NCI-H128 (cell line): ENCODE results near the gene MAU2.
"Not testable (repeated sequence)": the region's sequence is repeated elsewhere in the genome, so short reads cannot be mapped to it uniquely, and the experiment has no call there.

ENCODE experiments used
- DNase-seq: peaks from one replicate; lab custom pipeline; 2025; ENCODE audit not compliant: unreplicated experiment; lab: John Stamatoyannopoulos, UW

MAU2 gene

GRCh38 chr19:19381007-19381926 is 60.6 kb downstream of the MAU2 start:
- DNase-seq: no peak

- no peak for DNase-seq
These were observed 61.5 kb downstream of the MAU2 start for GRCh38 chr19:19382118-19382517.

GRCh38 chr19:19384486-19384885 is 63.9 kb downstream of the MAU2 start:
- DNase-seq: no peak

- peak; percentile 98 for DNase-seq
These were observed 64.7 kb downstream of the MAU2 start for GRCh38 chr19:19385131-19385895.

GRCh38 chr19:19385896-19386869 is 65.6 kb downstream of the MAU2 start:
- DNase-seq: no peak

GRCh38 chr19:19387108-19387507 is 66.5 kb downstream of the MAU2 start:
- DNase-seq: no peak

- DNase-seq: no peak
These were observed 68.2 kb downstream of the MAU2 start for GRCh38 chr19:19388568-19389555.

- not testable (repeated sequence) for DNase-seq
These were observed 69.1 kb downstream of the MAU2 start for GRCh38 chr19:19389683-19390082.

GRCh38 chr19:19394333-19394732 is 73.7 kb downstream of the MAU2 start:
- not testable (repeated sequence) for DNase-seq

GRCh38 chr19:19399733-19400433 is 79.3 kb downstream of the MAU2 start:
- no peak for DNase-seq

- no peak for DNase-seq
These were observed 82.2 kb downstream of the MAU2 start for GRCh38 chr19:19402656-19403372.

GRCh38 chr19:19403373-19403901 is 82.8 kb downstream of the MAU2 start:
- DNase-seq: no peak

GRCh38 chr19:19404879-19405860 is 84.5 kb downstream of the MAU2 start, which contains the start of gene GATAD2A:
TSS of gene GATAD2A (plus strand) at chr19:19405675. CDS start at chr19:19465346, 59,671 bp downstream.
- DNase-seq: peak; percentile 73

GRCh38 chr19:19405971-19406877 is 85.6 kb downstream of the MAU2 start:
- no peak for DNase-seq

- no peak for DNase-seq
These were observed 86.4 kb downstream of the MAU2 start for GRCh38 chr19:19406878-19407632.
